Prostate gland (tissue), 2 donors: Measurements from ENCODE around the gene BORCS6. TPM values are rescaled to one million over a fixed set of nuclear protein-coding genes. Genes with fewer than 3 reads are reported as not detected.
A peak's percentile ranks its signal among the peaks of the same experiment; 100 is the strongest.

Experiments used
- DNase-seq: peaks from one replicate; pipeline ENCODE4 v3.0.0-alpha.2; 2019; ENCODE audit warnings: low spot score
- H3K27ac ChIP-seq, 2 donors: fragments of 200-600 bp; sonication (generic); 2 replicates each; pipeline ENCODE4 v1.5.1; 2017 to 2019
- H3K27me3 ChIP-seq: fragments of 200-600 bp; sonication (generic); replicated peaks from 2 replicates; pipeline ENCODE4 v1.5.1; 2019; ENCODE audit not compliant: insufficient read depth
- H3K36me3 ChIP-seq, 2 donors: fragments of 200-600 bp; sonication (generic); 1 replicate in 1 of 2; 2 replicates in 1 of 2; pipeline versions ENCODE4 v1.5.1 to v1.8.1; 2017 to 2019
- H3K4me1 ChIP-seq: fragments of 200-600 bp; sonication (generic); replicated peaks from 2 replicates; pipeline ENCODE4 v1.5.1; 2019
- H3K4me3 ChIP-seq, 2 donors: fragments of 200-600 bp; sonication (generic); 2 replicates each; pipeline ENCODE4 v1.5.1; 2017 to 2019
- H3K9me3 ChIP-seq: fragments of 200-600 bp; sonication (generic); 2 replicates; pipeline ENCODE4 v1.5.1; 2017
- CTCF ChIP-seq, 4 experiments: fragments of 200-600 bp in 2 of 4; fragments of 450-650 bp in 2 of 4; sonication (generic) in 2 of 4; IDR thresholded peaks; 1 replicate in 3 of 4; 2 replicates in 1 of 4; pipeline ENCODE4 v1.5.1; 2016 to 2019; ENCODE audit warnings: antibody characterized with exemption in 4 of 4, mild to moderate bottlenecking in 2 of 4, moderate library complexity in 2 of 4
- POLR2A ChIP-seq: fragments of 450-650 bp; IDR thresholded peaks from one replicate; pipeline ENCODE4 v1.6.1; 2016; ENCODE audit warnings: antibody characterized with exemption, mild to moderate bottlenecking
- POLR2AphosphoS5 ChIP-seq: sonication (generic); formaldehyde crosslinking; IDR thresholded peaks from one replicate; pipeline ENCODE4 v1.6.1; 2017; ENCODE audit warnings: antibody characterized with exemption
- WGBS: methylation state at CpG from one replicate; pipeline ENCODE4 v1.1.5; 2018; 5-methylcytosine and 5-hydroxymethylcytosine counted together
- intact Hi-C: fragments of 100-400 bp; cut with DNase I; formaldehyde crosslinking; loops from one replicate; pipeline ENCODE4 v1.14.2; 2022
- total RNA-seq, 2 donors: library from RNA; depleted of rRNA; stranded (reverse); fragments of >200 nt; gene quantifications; one replicate each; pipeline ENCODE4 v1.1.0, GENCODE V29; 2016

BORCS6 gene
- total RNA-seq, 2 donors from 2014 or later, result 9.6 to 19.1 TPM

- Histone ChIP-seq H3K4me3 (peak overlapping the region in 1 of 2 donors; percentile 51), H3K27me3 (no peaks in the 10 kb centered on the region), H3K4me1 (peaks cover 6% of the 10 kb centered on the region), H3K27ac (peak overlapping the region; percentile 81 to 95), H3K36me3 (no peaks in the 10 kb centered on the region), H3K9me3 (no peaks in the 10 kb centered on the region)
- no peak for TF ChIP-seq POLR2A
- TF ChIP-seq CTCF (IDR thresholded peaks at IDR 0.05), result no peak
- no peak for TF ChIP-seq POLR2AphosphoS5
- intact Hi-C loops, result no loop called here
- WGBS, result 75% methylated on average over 19 of the region's 19 CpGs
- DNase-seq, result no peak
These were observed 12.8 kb downstream of the BORCS6 start for GRCh38 chr17:8176998-8177731.

GRCh38 chr17:8176197-8176940 lies 13.6 kb downstream of the BORCS6 start, which contains the start of gene TMEM107:
Gene TMEM107, minus strand, starts transcription at chr17:8176380. Its CDS starts 94 bp downstream, at chr17:8176286.
- DNase-seq, result peak; percentile 89
- Histone ChIP-seq H3K27ac (peak within 1 kb of the TSS; percentile 81 to 95), H3K36me3 (no peaks in the 10 kb centered on the region), H3K27me3 (no peaks in the 10 kb centered on the region), H3K9me3 (no peaks in the 10 kb centered on the region), H3K4me1 (peaks cover 6% of the 10 kb centered on the region), H3K4me3 (peak within 1 kb of the TSS; percentile 50 to 51)
- intact Hi-C loops, result no loop called here
- TF ChIP-seq POLR2AphosphoS5 (peak; percentile 81), CTCF (IDR thresholded peaks at IDR 0.05) (peak in 1 of 4 experiments; percentile 15), POLR2A (peak; percentile 88)
- under 1% methylated on average over 53 of the region's 56 CpGs for WGBS

GRCh38 chr17:8175795-8176196 lies 14.2 kb downstream of the BORCS6 start:
- intact Hi-C loops, result no loop called here
- Histone ChIP-seq H3K4me1 (peaks cover 6% of the 10 kb centered on the region), H3K36me3 (no peaks in the 10 kb centered on the region), H3K9me3 (no peaks in the 10 kb centered on the region), H3K4me3 (peak overlapping the region; percentile 50 to 51), H3K27ac (peak overlapping the region; percentile 81 to 95), H3K27me3 (no peaks in the 10 kb centered on the region)
- no peak for DNase-seq
- no peak for TF ChIP-seq POLR2A
- no peak for TF ChIP-seq POLR2AphosphoS5
- TF ChIP-seq CTCF (IDR thresholded peaks at IDR 0.05), result no peak
- 14% methylated on average over 11 of the region's 11 CpGs for WGBS

GRCh38 chr17:8173871-8174322 lies 16.1 kb downstream of the BORCS6 start:
- WGBS, result 6% methylated on average over 14 of the region's 14 CpGs
- Histone ChIP-seq H3K36me3 (no peaks in the 10 kb centered on the region), H3K27me3 (no peaks in the 10 kb centered on the region), H3K4me3 (peak overlapping the region; percentile 28 to 38), H3K4me1 (peaks cover 6% of the 10 kb centered on the region), H3K27ac (peak overlapping the region; percentile 93 to 95), H3K9me3 (no peaks in the 10 kb centered on the region)
- intact Hi-C loops, result no loop called here
- no peak for DNase-seq
- TF ChIP-seq POLR2AphosphoS5 (no peak), CTCF (IDR thresholded peaks at IDR 0.05) (no peak), POLR2A (no peak)
